Activated effector memory CD4-positive, alpha-beta T cell treated with anti-CD3 and anti-CD28 coated beads, Interleukin-2, amount 50 U/mL, for 16 hours (primary cell): Measurements from ENCODE around the gene CD300E.

Experiments
- DNase-seq: peaks from one replicate; pipeline ENCODE4 v3.0.0-alpha.2; 2020

CD300E gene

DNA sequence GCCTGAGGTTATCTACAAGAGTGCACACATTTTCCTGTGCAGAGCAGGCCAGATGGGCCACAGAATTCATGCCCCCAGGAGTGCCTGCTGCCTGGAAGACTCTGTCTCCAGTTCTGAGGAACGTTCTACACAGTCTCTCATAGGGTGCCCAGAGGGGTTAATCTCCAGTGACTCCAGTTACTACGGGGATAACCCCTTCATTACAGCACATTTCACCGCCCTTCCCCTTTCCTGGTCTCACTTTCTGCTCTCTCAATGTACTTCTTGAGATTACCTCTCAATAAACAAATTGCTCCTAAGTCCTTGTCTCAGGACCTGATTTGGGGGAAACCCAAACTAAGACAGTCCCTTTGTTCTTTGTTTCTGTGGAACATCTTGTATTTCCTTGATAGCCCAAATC is 62.0 kb downstream of the CD300E start:
- no peak for DNase-seq
